Testis (tissue), 3 donors: Measurements from ENCODE around the gene LAMA5. TPM values are rescaled to one million over a fixed set of nuclear protein-coding genes. Genes with fewer than 3 reads are reported as not detected.

ENCODE experiments used
- DNase-seq: peaks from one replicate; pipeline ENCODE4 v3.0.0-alpha.2; 2019
- H3K27ac ChIP-seq, 2 donors: fragments of 200-600 bp; sonication (generic); one replicate each; pipeline ENCODE4 v1.5.1; 2019
- H3K27me3 ChIP-seq: fragments of 200-600 bp; sonication (generic); one replicate; pipeline ENCODE4 v1.5.1; 2019
- H3K36me3 ChIP-seq: fragments of 200-600 bp; sonication (generic); one replicate; pipeline ENCODE4 v1.5.1; 2017; ENCODE audit warnings: low read depth; ENCODE audit errors: missing control alignments
- H3K4me1 ChIP-seq: fragments of 200-600 bp; sonication (generic); one replicate; pipeline ENCODE4 v1.5.1; 2019
- H3K4me3 ChIP-seq, 2 donors: fragments of 200-600 bp; sonication (generic); one replicate each; pipeline ENCODE4 v1.5.1; 2017 to 2019
- H3K9me3 ChIP-seq: fragments of 200-600 bp; sonication (generic); one replicate; pipeline ENCODE4 v1.5.1; 2017
- POLR2A ChIP-seq: fragments of 450-650 bp; IDR thresholded peaks from one replicate; pipeline ENCODE4 v1.6.1; 2017; ENCODE audit warnings: antibody characterized with exemption, mild to moderate bottlenecking, moderate library complexity
- WGBS, 2 donors: methylation state at CpG; one replicate each; pipeline ENCODE4 v1.1.5; 2018; 5-methylcytosine and 5-hydroxymethylcytosine counted together
- intact Hi-C: fragments of 100-400 bp; cut with DNase I; formaldehyde crosslinking; loops from one replicate; pipeline ENCODE4 v1.15.1; 2023; ENCODE audit warnings: low total_unique reads
- polyA plus RNA-seq: library from polyadenylated mRNA; stranded (reverse); fragments of 350-450 nt; fragmentation: Illumina TruSeq; extraction: RNeasy Lipid Tissue Mini Kit (QIAGEN cat#74804); gene quantifications from one replicate; pipeline ENCODE4 v1.2.3, GENCODE V29; 2014; ENCODE audit warnings: low read depth, low replicate concordance; ENCODE audit not compliant: insufficient read depth
- total RNA-seq, 2 donors: library from RNA; depleted of rRNA; stranded (reverse); fragments of >200 nt; gene quantifications; one replicate each; pipeline ENCODE4 v1.2.3, GENCODE V29; 2016
- TF ChIP-seq, protein P1 (sequence below), 3 experiments: fragments of 450-650 bp in 2 of 3; fragments of 200-600 bp in 1 of 3; sonication (generic) in 1 of 3; IDR thresholded peaks; one replicate each; pipeline ENCODE4 v1.5.1; 2016 to 2019; ENCODE audit warnings: antibody characterized with exemption in 3 of 3, mild to moderate bottlenecking in 2 of 3, moderate library complexity in 1 of 3

Gene LAMA5
- total and polyA plus RNA-seq, 3 donors from 2014 or later, result 33.2 to 144 (median 121) TPM

DNA sequence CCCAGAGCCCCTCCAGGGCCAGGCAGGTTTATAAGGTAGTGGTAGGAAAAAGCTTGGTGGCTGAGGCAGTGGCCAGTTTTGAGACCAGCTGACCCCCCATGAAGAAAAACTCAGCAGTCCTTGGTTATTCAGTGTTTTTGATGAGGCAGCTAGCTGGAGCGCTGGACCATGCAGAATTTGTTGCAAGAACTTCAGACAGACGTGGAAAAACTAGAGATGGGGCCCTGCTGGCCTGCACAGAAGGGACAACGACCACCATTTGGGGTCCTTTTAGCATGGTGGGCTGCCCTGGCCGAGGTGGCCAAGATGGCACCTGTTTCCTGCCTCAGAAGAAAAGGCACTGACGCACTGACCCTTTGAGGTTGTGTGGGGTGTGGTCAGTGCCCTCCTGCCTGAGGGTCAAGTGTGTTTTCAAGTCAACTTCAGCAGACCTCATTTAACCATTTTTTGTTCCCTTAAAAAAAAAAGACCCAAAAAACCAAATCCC is 22.5 kb upstream of the LAMA5 start:
- no peak for DNase-seq
- intact Hi-C loops, result no loop called here
- TF ChIP-seq, protein P1, sequence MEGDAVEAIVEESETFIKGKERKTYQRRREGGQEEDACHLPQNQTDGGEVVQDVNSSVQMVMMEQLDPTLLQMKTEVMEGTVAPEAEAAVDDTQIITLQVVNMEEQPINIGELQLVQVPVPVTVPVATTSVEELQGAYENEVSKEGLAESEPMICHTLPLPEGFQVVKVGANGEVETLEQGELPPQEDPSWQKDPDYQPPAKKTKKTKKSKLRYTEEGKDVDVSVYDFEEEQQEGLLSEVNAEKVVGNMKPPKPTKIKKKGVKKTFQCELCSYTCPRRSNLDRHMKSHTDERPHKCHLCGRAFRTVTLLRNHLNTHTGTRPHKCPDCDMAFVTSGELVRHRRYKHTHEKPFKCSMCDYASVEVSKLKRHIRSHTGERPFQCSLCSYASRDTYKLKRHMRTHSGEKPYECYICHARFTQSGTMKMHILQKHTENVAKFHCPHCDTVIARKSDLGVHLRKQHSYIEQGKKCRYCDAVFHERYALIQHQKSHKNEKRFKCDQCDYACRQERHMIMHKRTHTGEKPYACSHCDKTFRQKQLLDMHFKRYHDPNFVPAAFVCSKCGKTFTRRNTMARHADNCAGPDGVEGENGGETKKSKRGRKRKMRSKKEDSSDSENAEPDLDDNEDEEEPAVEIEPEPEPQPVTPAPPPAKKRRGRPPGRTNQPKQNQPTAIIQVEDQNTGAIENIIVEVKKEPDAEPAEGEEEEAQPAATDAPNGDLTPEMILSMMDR (IDR thresholded peaks at IDR 0.05), result no peak
- TF ChIP-seq POLR2A, result no peak
- Histone ChIP-seq H3K4me3 (no peak overlapping the region), H3K27me3 (no peaks in the 10 kb centered on the region), H3K9me3 (no peaks in the 10 kb centered on the region), H3K36me3 (no peaks in the 10 kb centered on the region), H3K4me1 (peaks cover 30% of the 10 kb centered on the region), H3K27ac (no peak overlapping the region)
- 67 to 91% methylated on average over 5 of the region's 5 CpGs for WGBS, 2 donors

DNA sequence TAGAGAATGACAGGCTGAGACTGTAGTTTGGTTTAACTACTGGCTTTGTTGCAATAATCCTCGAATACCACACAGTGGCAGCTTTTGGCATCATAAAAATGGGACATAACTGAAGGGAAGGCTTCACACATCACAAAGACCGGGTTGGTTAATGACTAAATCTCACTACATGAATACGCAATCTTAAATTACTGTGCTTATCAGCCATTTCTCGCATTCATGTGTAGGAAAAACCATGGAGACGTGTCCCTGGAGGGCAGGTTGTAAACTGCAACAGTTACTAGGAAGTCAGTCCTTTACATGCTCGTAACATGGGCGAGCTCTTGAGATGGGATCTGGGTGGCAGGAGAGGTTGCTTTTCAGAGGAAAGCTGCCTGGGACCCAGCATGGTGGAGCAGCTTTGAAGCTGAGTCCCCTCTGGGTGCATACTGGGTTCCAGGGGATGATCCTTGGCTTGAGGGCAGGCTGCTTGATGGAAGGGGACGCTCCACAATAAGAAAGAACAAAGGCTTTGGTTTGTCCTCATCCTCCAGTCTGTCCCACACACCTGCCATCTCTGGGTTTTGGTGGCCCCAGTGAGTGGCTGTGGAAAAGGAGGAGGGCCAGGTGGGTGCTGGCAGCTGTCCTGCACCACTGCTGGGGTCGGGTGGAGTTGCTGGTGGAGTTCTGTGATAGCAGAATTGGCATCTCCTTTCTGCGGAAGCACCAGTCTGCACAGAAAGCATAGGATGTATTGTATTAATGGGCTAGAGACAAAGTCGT is 21.9 kb upstream of the LAMA5 start:
- Histone ChIP-seq H3K4me1 (peaks cover 30% of the 10 kb centered on the region), H3K9me3 (no peaks in the 10 kb centered on the region), H3K27me3 (no peaks in the 10 kb centered on the region), H3K36me3 (no peaks in the 10 kb centered on the region), H3K4me3 (no peak overlapping the region), H3K27ac (no peak overlapping the region)
- DNase-seq, result no peak
- intact Hi-C loops, result no loop called here
- no peak for TF ChIP-seq POLR2A
- TF ChIP-seq, protein P1 (IDR thresholded peaks at IDR 0.05), result no peak
- WGBS, 2 donors, result 69 to 78% methylated on average over 11 of the region's 11 CpGs

DNA sequence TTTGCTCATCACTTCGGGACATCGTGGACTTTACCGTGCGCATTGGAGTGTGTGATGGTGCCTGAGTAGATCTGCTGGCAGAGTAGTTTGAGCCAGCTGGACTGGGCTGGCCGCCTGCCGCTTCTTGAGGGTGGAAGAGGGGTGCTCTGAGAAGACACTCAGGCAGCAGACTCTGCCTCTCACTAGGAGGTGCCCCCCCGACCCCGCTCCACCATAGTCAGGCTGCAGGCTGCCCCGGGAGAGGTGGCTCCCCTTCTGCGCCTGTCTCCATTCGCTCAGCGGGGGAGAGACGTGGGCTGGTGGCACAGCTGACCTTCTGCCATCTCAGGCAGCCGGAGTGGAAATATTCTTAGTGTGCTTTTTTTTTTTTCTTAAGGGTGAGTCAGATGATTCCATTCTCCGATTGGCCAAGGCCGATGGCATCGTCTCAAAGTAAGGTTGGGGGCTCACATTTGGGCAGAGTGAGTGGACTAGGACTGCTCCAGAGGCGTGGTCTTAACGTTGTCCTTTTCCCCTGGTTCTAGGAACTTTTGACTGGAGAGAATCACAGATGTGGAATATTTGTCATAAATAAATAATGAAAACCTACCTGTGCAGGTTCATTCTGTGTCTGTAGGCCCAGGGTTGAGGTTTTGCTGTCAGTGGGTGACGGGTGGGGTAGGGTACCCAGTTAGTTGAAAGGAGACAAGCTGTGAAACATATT is 21.0 kb upstream of the LAMA5 start:
- no peaks in the 10 kb centered on the region for H3K36me3 ChIP-seq
- WGBS, 2 donors, result 38 to 53% methylated on average over 13 to 20 of the region's 20 CpGs

DNA sequence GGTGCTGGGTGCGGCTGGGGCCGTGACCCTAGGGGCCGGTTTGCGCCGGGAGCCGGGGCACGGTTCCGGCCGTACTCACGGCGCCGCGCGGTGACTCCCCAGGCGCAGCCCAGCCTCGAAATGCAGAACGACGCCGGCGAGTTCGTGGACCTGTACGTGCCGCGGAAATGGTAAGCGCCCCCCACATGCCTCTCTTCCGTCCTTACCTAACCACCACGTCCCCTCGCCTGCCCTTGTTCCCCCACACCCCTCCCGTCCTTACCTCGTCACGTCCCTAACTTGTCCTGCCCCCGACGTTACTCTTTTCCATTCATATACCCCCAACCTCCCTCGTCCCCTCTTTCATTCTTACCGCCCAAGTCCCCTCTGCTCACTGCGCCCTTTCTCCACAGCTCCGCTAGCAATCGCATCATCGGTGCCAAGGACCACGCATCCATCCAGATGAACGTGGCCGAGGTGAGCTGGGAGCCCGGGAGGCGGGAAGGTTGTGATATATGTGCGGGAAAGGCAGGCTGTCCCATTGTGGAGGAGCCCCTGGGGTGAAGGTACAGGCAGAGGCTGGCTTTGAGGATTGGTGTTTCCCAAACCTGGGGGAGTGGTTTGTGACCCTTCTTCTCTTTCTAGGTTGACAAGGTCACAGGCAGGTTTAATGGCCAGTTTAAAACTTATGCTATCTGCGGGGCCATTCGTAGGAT is 20.3 kb upstream of the LAMA5 start:
- Histone ChIP-seq H3K4me1 (peaks cover 33% of the 10 kb centered on the region), H3K27me3 (no peaks in the 10 kb centered on the region), H3K4me3 (peak overlapping the region; percentile 85 to 95), H3K9me3 (no peaks in the 10 kb centered on the region), H3K27ac (peak overlapping the region; percentile 82 to 90), H3K36me3 (no peaks in the 10 kb centered on the region)
- intact Hi-C loops, result no loop called here
- TF ChIP-seq POLR2A, result no peak
- TF ChIP-seq, protein P1 (IDR thresholded peaks at IDR 0.05), result no peak
- DNase-seq, result no peak
- 1 to 2% methylated on average over 38 to 41 of the region's 47 CpGs for WGBS, 2 donors

More for the DNA sequence above, 21.0 kb upstream of the LAMA5 start:
- no peak for DNase-seq
- no peaks in the 10 kb centered on the region for H3K27me3 ChIP-seq
- intact Hi-C loops, result no loop called here
- H3K4me1 ChIP-seq, result peaks cover 30% of the 10 kb centered on the region
- peak overlapping the region in 1 of 2 donors; percentile 90 for H3K27ac ChIP-seq
- TF ChIP-seq, protein P1 (IDR thresholded peaks at IDR 0.05), result no peak
- TF ChIP-seq POLR2A, result no peak
- peak overlapping the region; percentile 85 to 95 for H3K4me3 ChIP-seq
- no peaks in the 10 kb centered on the region for H3K9me3 ChIP-seq
